ENCODE results near the gene FARP1.

FARP1 gene

DNA sequence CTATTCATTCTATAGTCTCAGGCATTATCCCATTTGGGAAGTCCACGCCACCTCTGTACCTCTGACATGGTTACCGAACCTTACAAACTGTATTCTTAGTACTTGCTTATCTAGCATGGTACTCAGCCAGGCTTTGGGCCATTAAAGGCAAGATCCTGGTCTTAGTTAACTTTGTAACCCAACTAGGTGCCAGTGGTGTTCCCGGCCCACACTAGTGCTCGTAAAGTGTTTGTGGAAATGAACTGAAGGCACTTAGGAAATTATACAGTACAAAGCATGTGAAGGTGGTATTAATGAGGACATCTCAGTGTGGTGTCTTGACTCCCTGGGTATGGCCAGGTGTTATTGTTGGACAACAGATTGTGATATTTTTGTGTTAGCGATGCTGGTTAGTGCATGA, 122.0 kb downstream of the FARP1 start:
- Histone ChIP-seq H3K79me2 (ENCODE audit: control insufficient read depth, insufficient read depth, low read length, poor library complexity) (no peaks in the 10 kb centered on the region), H3K14ac (ENCODE audit: low read length) (no peak overlapping the region), H4K8ac (ENCODE audit: low read depth, low read length) (no peak overlapping the region), H3K27me3 (ENCODE audit: insufficient read depth, low read length) (no peaks in the 10 kb centered on the region), H2BK120ac (ENCODE audit: insufficient read depth, low read length, poor library complexity) (no peak overlapping the region), H2BK12ac (ENCODE audit: low read length) (no peak overlapping the region), H2BK5ac (ENCODE audit: low read depth, low read length, poor library complexity) (no peak overlapping the region), H2AK5ac (ENCODE audit: low read length) (no peak overlapping the region), H3K4me3 (ENCODE audit: low read depth, low read length) (no peak overlapping the region), H3K79me1 (ENCODE audit: low read length) (peaks cover 15% of the 10 kb centered on the region), H4K91ac (ENCODE audit: low read depth, low read length) (no peak overlapping the region), H3K4me1 (ENCODE audit: control insufficient read depth in 1 of 2, insufficient read depth in 2 of 2, low read length in 2 of 2) (peaks cover 19 to 29% of the 10 kb centered on the region in 2 experiments), H3K9me3 (ENCODE audit: insufficient read depth, low read depth, low read length) (no peaks in the 10 kb centered on the region), H3K4me2 (ENCODE audit: low read length) (no peak overlapping the region), H3K4ac (ENCODE audit: low read depth, low read length) (no peak overlapping the region), H2AFZ (ENCODE audit: insufficient read depth, low read length, poor library complexity) (no peak overlapping the region), H4K12ac (ENCODE audit: low read depth, low read length) (no peak overlapping the region), H3K23ac (ENCODE audit: low read length) (no peak overlapping the region), H3K27ac (ENCODE audit: low read depth, low read length) (no peak overlapping the region), H3K36me3 (ENCODE audit: control insufficient read depth in 1 of 2, insufficient read depth in 2 of 2, low read length in 2 of 2) (no peaks in the 10 kb centered on the region), H3K18ac (ENCODE audit: low read length) (no peak overlapping the region), H3K9ac (ENCODE audit: low read length) (no peak overlapping the region)
- no CpG with 5 or more reads among the region's 5 CpGs for WGBS (ENCODE audit: extremely low coverage, insufficient coverage, insufficient read length)
- DNase-seq = no peak

DNA sequence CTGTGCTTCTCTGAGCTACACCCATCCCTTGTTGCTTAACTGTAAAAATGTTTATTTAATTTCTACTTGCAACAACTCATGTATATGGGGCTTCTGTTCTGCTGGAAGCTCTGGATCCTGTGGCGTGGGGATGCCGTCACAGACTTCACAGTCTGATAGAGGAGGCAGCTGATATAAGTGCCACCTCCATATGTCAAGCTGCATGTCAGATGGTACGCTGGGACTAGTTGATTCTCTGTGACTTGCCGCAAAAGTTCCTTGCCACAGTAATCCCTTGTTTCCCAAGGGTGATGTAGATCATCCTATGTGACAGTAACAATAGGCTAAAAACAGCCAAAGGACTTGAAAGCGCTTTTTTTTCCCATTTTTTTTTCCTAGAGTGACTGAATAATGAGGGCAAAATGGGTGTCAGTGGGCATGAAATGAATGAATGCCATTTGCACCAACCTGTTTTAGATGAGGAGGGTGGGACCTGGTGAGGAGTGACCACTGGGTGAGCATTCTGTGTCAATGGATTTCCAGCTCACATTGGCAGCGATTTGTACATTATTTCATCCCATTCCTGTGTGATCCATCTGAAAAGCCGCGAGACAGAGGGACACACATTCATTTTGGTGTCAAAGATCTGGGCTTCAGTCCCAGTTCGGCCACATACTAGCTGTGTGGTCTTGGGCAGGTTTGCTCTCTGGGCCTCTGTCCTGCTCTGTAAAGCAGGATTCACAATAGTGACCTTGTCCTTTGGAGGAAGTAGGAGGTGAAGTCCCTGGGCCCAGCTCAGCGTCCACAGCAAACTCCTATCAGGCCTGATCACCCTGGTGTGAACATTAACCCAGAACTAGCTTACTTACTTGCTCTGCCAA, 123.0 kb downstream of the FARP1 start:
- no peak overlapping the region for H2AFZ ChIP-seq (ENCODE audit: insufficient read depth, low read length, poor library complexity)
- no peak overlapping the region for H3K4me2 ChIP-seq (ENCODE audit: low read length)
- H3K4ac ChIP-seq (ENCODE audit: low read depth, low read length) = peak overlapping the region; percentile 78

DNA sequence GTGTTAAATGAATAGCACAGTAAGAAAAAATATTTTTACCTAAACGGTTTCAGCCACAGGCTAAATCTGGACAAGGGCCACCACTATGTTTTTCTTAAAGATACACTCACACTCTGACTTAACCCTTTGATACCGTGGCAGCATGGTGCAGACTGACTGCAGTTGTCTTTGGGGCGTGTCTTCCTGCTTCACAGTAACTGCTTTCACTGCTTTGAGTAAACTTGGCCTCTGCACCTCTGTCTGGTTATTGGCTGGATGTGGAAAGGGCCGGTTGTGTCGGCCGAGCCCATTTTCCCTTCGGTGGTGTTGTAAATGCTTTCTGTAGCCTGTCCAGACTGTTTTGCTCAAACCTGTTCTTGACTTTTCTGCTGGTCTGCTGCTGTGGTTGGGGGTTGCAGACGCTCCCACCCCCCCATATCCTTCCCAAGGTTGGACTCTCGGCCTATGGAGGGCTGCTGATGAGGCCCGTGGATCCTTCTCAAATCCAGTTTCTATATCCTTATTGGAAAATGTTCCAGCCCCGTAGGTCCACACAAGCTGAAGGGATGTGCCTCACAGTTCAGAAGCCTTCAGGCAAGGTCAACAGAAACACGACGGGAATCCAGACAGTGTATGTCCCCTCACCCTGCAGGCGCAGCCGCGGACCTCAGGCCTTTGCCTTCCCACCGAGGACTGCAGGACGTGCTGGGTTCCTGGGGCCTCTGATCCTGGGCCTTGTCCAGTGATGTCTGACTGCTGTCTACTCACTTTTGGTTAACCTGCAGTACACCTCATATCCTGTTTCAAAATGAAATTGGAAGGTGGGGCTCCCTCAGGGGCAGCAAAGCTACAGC, 124.4 kb downstream of the FARP1 start:
- Histone ChIP-seq H3K27ac (ENCODE audit: low read depth, low read length) (peak overlapping the region; percentile 89), H3K4ac (ENCODE audit: low read depth, low read length) (no peak overlapping the region), H3K23ac (ENCODE audit: low read length) (no peak overlapping the region), H4K91ac (ENCODE audit: low read depth, low read length) (peak overlapping the region; percentile 87), H4K8ac (ENCODE audit: low read depth, low read length) (peak overlapping the region; percentile 33), H2AK5ac (ENCODE audit: low read length) (no peak overlapping the region), H3K14ac (ENCODE audit: low read length) (peak overlapping the region; percentile 26), H3K79me1 (ENCODE audit: low read length) (peaks cover 13% of the 10 kb centered on the region), H3K18ac (ENCODE audit: low read length) (peak overlapping the region; percentile 30), H3K36me3 (ENCODE audit: control insufficient read depth in 1 of 2, insufficient read depth in 2 of 2, low read length in 2 of 2) (no peaks in the 10 kb centered on the region), H2BK120ac (ENCODE audit: insufficient read depth, low read length, poor library complexity) (peak overlapping the region; percentile 62), H2AFZ (ENCODE audit: insufficient read depth, low read length, poor library complexity) (no peak overlapping the region), H3K79me2 (ENCODE audit: control insufficient read depth, insufficient read depth, low read length, poor library complexity) (no peaks in the 10 kb centered on the region), H3K4me2 (ENCODE audit: low read length) (peak overlapping the region; percentile 47), H3K9me3 (ENCODE audit: insufficient read depth, low read depth, low read length) (no peaks in the 10 kb centered on the region), H4K12ac (ENCODE audit: low read depth, low read length) (no peak overlapping the region), H3K4me1 (ENCODE audit: control insufficient read depth in 1 of 2, insufficient read depth in 2 of 2, low read length in 2 of 2) (peaks cover 10 to 14% of the 10 kb centered on the region in 2 experiments), H3K27me3 (ENCODE audit: insufficient read depth, low read length) (no peaks in the 10 kb centered on the region), H3K9ac (ENCODE audit: low read length) (no peak overlapping the region), H3K4me3 (ENCODE audit: low read depth, low read length) (no peak overlapping the region), H2BK5ac (ENCODE audit: low read depth, low read length, poor library complexity) (peak overlapping the region; percentile 62), H2BK12ac (ENCODE audit: low read length) (no peak overlapping the region)
- peak; percentile 35 to 68 for DNase-seq
- no CpG with 5 or more reads among the region's 18 CpGs for WGBS (ENCODE audit: extremely low coverage, insufficient coverage, insufficient read length)

More for the DNA sequence above, 123.0 kb downstream of the FARP1 start:
- H3K9me3 ChIP-seq (ENCODE audit: insufficient read depth, low read depth, low read length) = no peaks in the 10 kb centered on the region
- peak overlapping the region; percentile 84 for H2AK5ac ChIP-seq (ENCODE audit: low read length)
- peak overlapping the region; percentile 60 for H3K14ac ChIP-seq (ENCODE audit: low read length)
- no peak overlapping the region for H3K23ac ChIP-seq (ENCODE audit: low read length)
- no CpG with 5 or more reads among the region's 10 CpGs for WGBS (ENCODE audit: extremely low coverage, insufficient coverage, insufficient read length)
- no peak for DNase-seq
- peak overlapping the region; percentile 67 for H3K27ac ChIP-seq (ENCODE audit: low read depth, low read length)
- no peaks in the 10 kb centered on the region for H3K36me3 ChIP-seq (ENCODE audit: control insufficient read depth in 1 of 2, insufficient read depth in 2 of 2, low read length in 2 of 2)
- peak overlapping the region; percentile 90 for H2BK120ac ChIP-seq (ENCODE audit: insufficient read depth, low read length, poor library complexity)
- peaks cover 17 to 23% of the 10 kb centered on the region in 2 experiments for H3K4me1 ChIP-seq (ENCODE audit: control insufficient read depth in 1 of 2, insufficient read depth in 2 of 2, low read length in 2 of 2)
- H2BK12ac ChIP-seq (ENCODE audit: low read length) = peak overlapping the region; percentile 94
- no peak overlapping the region for H4K8ac ChIP-seq (ENCODE audit: low read depth, low read length)
- no peak overlapping the region for H4K12ac ChIP-seq (ENCODE audit: low read depth, low read length)
- no peak overlapping the region for H3K9ac ChIP-seq (ENCODE audit: low read length)
- no peaks in the 10 kb centered on the region for H3K79me2 ChIP-seq (ENCODE audit: control insufficient read depth, insufficient read depth, low read length, poor library complexity)
- no peaks in the 10 kb centered on the region for H3K27me3 ChIP-seq (ENCODE audit: insufficient read depth, low read length)
- peak overlapping the region; percentile 70 for H4K91ac ChIP-seq (ENCODE audit: low read depth, low read length)
- peak overlapping the region; percentile 63 for H2BK5ac ChIP-seq (ENCODE audit: low read depth, low read length, poor library complexity)
- peaks cover 15% of the 10 kb centered on the region for H3K79me1 ChIP-seq (ENCODE audit: low read length)
- H3K18ac ChIP-seq (ENCODE audit: low read length) = peak overlapping the region; percentile 2
- no peak overlapping the region for H3K4me3 ChIP-seq (ENCODE audit: low read depth, low read length)

DNA sequence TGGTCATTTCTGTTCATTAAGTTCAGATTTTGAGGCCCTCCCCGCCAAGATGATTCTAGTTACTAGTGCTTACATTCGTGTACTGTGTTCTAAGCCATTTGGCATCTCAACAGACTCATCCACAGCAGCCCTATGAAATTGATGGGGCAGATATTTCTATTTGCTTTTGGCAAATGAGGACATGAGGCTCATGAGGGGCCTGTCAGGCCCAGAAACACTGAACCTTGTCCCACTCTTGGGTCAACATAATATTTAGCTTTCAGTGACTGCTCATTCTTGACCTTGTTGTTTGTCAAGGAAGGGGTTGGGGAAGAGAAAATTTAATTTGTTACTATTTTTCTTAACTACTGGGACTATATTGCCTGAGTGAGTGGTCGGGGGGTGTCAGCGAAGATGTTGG, 126.5 kb downstream of the FARP1 start:
- Histone ChIP-seq H4K8ac (ENCODE audit: low read depth, low read length) (no peak overlapping the region), H3K9ac (ENCODE audit: low read length) (no peak overlapping the region)

More for the DNA sequence above, 126.5 kb downstream of the FARP1 start:
- peaks cover 18 to 27% of the 10 kb centered on the region in 2 experiments for H3K4me1 ChIP-seq (ENCODE audit: control insufficient read depth in 1 of 2, insufficient read depth in 2 of 2, low read length in 2 of 2)
- H2BK12ac ChIP-seq (ENCODE audit: low read length) = no peak overlapping the region
- no peaks in the 10 kb centered on the region for H3K36me3 ChIP-seq (ENCODE audit: control insufficient read depth in 1 of 2, insufficient read depth in 2 of 2, low read length in 2 of 2)
- no peak overlapping the region for H3K18ac ChIP-seq (ENCODE audit: low read length)
- H4K12ac ChIP-seq (ENCODE audit: low read depth, low read length) = no peak overlapping the region
- no peak overlapping the region for H2AK5ac ChIP-seq (ENCODE audit: low read length)
- H3K4me3 ChIP-seq (ENCODE audit: low read depth, low read length) = no peak overlapping the region
- H2AFZ ChIP-seq (ENCODE audit: insufficient read depth, low read length, poor library complexity) = no peak overlapping the region
- no peak overlapping the region for H2BK5ac ChIP-seq (ENCODE audit: low read depth, low read length, poor library complexity)
- no peaks in the 10 kb centered on the region for H3K79me2 ChIP-seq (ENCODE audit: control insufficient read depth, insufficient read depth, low read length, poor library complexity)
- H3K4ac ChIP-seq (ENCODE audit: low read depth, low read length) = peak overlapping the region; percentile 25
- peaks cover 19% of the 10 kb centered on the region for H3K79me1 ChIP-seq (ENCODE audit: low read length)
- H4K91ac ChIP-seq (ENCODE audit: low read depth, low read length) = no peak overlapping the region
- no peaks in the 10 kb centered on the region for H3K27me3 ChIP-seq (ENCODE audit: insufficient read depth, low read length)
- H3K9me3 ChIP-seq (ENCODE audit: insufficient read depth, low read depth, low read length) = no peaks in the 10 kb centered on the region
- WGBS (ENCODE audit: extremely low coverage, insufficient coverage, insufficient read length) = no CpG with 5 or more reads among the region's 4 CpGs
- H2BK120ac ChIP-seq (ENCODE audit: insufficient read depth, low read length, poor library complexity) = no peak overlapping the region
- no peak overlapping the region for H3K23ac ChIP-seq (ENCODE audit: low read length)
- H3K14ac ChIP-seq (ENCODE audit: low read length) = no peak overlapping the region
- H3K27ac ChIP-seq (ENCODE audit: low read depth, low read length) = no peak overlapping the region
- H3K4me2 ChIP-seq (ENCODE audit: low read length) = no peak overlapping the region
- DNase-seq = no peak

All from trophoblast cell (in vitro differentiated cells and primary cell).